Brain microvascular endothelial cell (primary cell): ENCODE data around the gene PIK3AP1.

ENCODE experiments used
- DNase-seq: peaks from one replicate; pipeline ENCODE4 v3.0.0-alpha.2; 2020
- H3K27ac ChIP-seq: fragments of 250-450 bp; sonication (Bioruptor Pico); 2 replicates; pipeline ENCODE4 v1.5.1; 2020; ENCODE audit warnings: mild to moderate bottlenecking, moderate library complexity
- H3K27me3 ChIP-seq: fragments of 250-450 bp; sonication (Bioruptor Pico); replicated peaks from 2 replicates; pipeline ENCODE4 v1.5.1; 2020; ENCODE audit warnings: mild to moderate bottlenecking
- H3K36me3 ChIP-seq: fragments of 250-450 bp; sonication (Bioruptor Pico); replicated peaks from 2 replicates; pipeline ENCODE4 v1.5.1; 2020; ENCODE audit warnings: mild to moderate bottlenecking
- H3K4me3 ChIP-seq: 2 replicates; pipeline ENCODE4 v1.5.1; 2011; ENCODE audit warnings: low read depth, mild to moderate bottlenecking, control low read depth, low read length, moderate library complexity
- in situ Hi-C: cut with HindIII; loops from 2 replicates; pipeline ENCODE4 v1.10.0; 2017; ENCODE audit warnings: low sequenced_read_pairs, low pct_ligation_motif_present
- TF ChIP-seq, protein P1 (sequence below): IDR thresholded peaks from 2 replicates; pipeline ENCODE4 v1.5.1; 2011; ENCODE audit warnings: low read depth, mild to moderate bottlenecking, moderate library complexity, low read length, control low read depth, inconsistent platforms; ENCODE audit errors: missing control alignments

The PIK3AP1 gene

DNA sequence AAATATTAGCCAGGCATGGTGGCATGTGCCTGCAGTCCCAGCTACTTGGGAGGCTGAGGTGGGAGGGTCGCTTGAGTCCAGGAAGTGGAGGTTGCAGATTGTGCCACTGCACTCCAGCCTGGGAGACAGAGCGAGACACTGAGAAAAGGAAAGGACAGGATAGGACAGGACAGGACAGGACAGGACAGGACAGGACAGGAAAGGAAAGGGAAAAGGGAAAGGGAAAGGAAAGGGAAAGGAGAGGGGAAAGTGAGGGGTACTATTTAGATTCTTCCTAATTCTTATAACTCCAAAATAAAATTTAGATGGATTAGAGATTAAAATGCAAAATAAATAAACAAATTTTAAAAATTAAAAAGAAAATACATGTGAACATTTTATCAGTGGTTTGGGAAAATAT is 58.7 kb downstream of the PIK3AP1 start:
- in situ Hi-C loops, result no loop called here
- Histone ChIP-seq H3K27me3 (no peaks in the 10 kb centered on the region), H3K4me3 (no peak overlapping the region), H3K27ac (no peak overlapping the region), H3K36me3 (no peaks in the 10 kb centered on the region)
- DNase-seq, result no peak
- TF ChIP-seq, protein P1, sequence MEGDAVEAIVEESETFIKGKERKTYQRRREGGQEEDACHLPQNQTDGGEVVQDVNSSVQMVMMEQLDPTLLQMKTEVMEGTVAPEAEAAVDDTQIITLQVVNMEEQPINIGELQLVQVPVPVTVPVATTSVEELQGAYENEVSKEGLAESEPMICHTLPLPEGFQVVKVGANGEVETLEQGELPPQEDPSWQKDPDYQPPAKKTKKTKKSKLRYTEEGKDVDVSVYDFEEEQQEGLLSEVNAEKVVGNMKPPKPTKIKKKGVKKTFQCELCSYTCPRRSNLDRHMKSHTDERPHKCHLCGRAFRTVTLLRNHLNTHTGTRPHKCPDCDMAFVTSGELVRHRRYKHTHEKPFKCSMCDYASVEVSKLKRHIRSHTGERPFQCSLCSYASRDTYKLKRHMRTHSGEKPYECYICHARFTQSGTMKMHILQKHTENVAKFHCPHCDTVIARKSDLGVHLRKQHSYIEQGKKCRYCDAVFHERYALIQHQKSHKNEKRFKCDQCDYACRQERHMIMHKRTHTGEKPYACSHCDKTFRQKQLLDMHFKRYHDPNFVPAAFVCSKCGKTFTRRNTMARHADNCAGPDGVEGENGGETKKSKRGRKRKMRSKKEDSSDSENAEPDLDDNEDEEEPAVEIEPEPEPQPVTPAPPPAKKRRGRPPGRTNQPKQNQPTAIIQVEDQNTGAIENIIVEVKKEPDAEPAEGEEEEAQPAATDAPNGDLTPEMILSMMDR, result no peak

DNA sequence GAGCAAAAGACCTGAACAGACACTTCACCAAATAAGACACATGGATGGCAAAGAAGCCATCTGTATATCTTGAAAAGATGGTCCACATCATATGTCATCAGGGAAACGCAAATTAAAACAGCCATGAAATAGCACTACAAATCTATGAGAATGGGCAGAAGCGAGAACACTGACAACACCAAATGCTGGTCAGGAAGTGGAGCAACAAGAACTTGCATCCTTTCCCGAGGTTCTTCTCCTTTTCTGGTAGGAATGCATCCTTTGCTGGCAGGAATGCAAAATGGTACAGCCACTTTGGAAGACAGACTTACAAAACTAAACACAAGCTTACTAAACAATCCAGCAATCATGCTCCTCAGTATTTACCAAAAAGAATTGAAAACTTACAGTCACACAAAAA is 60.0 kb downstream of the PIK3AP1 start:
- no peaks in the 10 kb centered on the region for H3K36me3 ChIP-seq
- TF ChIP-seq, protein P1, result no peak
- DNase-seq, result no peak
- no peak overlapping the region for H3K27ac ChIP-seq
- in situ Hi-C loops, result no loop called here
- no peaks in the 10 kb centered on the region for H3K27me3 ChIP-seq
- H3K4me3 ChIP-seq, result no peak overlapping the region

DNA sequence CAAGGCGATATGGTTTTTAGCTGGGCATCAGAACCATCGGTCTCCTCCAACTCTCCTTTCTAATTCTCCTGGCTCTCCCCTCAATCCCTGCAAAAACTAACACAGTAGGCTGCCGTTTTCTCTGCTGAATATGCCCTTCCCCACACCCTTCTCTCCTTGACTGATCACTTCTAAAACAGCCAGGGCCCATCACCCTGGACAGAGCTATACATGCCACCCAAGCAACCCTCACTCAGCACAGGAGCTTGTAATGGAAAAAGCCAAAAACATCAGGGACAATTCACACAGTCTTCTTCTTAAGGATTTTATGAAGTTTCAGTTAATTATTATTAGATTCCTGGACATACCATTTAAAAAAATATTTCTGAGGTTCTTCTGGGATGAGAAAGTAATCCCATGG is 61.5 kb downstream of the PIK3AP1 start:
- in situ Hi-C loops, result no loop called here

DNA sequence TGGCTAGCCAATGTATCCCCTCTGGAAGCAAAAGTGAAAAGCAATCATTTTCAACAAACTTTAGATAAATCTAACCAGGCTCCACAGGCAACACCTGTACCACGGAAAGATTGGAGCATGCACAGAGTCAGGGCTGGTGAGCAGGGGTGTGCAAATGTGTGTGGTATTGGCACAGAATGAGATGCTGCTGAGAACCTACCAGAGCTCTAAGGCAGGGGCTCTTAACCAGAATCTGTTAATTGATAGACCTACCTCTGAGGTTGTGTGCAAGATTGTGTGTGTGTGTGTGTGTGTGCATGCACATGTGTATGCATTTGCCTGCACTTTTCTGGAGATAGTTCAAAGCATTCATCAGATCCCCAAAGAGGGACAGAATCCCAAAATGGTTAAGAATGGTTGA is 62.9 kb downstream of the PIK3AP1 start:
- TF ChIP-seq, protein P1, result no peak
- no peak for DNase-seq
- no peak overlapping the region for H3K27ac ChIP-seq
- in situ Hi-C loops, result no loop called here
- no peak overlapping the region for H3K4me3 ChIP-seq
- H3K36me3 ChIP-seq, result no peaks in the 10 kb centered on the region
- H3K27me3 ChIP-seq, result no peaks in the 10 kb centered on the region

More for the DNA sequence above, 61.5 kb downstream of the PIK3AP1 start:
- TF ChIP-seq, protein P1, result no peak
- Histone ChIP-seq H3K27ac (no peak overlapping the region), H3K36me3 (no peaks in the 10 kb centered on the region), H3K4me3 (no peak overlapping the region), H3K27me3 (no peaks in the 10 kb centered on the region)
- DNase-seq, result no peak

DNA sequence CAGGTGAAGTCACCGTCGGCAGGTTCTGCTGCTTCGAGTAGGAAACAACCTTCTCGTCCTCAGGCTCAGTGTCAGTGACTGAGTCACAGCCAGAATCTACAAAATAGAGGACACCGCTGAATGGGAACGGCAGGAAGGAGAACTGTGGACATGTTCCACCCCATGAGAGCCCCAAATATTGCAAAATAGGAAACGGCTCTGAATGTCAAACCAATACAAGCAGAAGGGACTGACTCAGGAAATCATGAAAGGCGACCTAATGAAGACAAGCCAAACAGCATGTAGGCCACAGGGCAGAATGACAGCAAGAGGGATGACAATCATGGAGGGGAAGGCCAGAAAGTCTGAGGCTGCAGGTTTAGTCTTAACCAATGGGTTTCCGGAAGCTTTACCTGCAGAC is 63.5 kb downstream of the PIK3AP1 start:
- H3K27me3 ChIP-seq, result no peaks in the 10 kb centered on the region
- H3K27ac ChIP-seq, result no peak overlapping the region
- H3K4me3 ChIP-seq, result no peak overlapping the region
- in situ Hi-C loops, result no loop called here
- no peak for DNase-seq
- TF ChIP-seq, protein P1, result no peak
- no peaks in the 10 kb centered on the region for H3K36me3 ChIP-seq

DNA sequence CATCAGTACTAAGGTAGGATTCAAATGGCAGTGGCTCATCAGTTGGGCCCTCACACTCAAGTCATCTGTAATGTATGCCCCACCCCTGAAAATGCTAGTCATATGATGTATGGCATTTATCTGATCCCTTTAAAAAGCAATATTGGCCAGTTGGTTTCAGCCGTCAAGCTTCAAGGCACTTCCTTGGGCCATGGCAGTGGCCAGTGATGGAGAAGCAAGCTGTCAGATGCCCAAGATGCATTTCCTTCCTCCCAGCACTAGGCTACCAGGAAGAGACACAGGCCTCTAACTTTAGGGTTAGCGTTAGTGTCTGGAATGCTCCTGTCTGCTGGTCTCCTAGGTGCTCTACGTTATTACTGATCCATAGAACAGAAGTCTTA is 64.1 kb downstream of the PIK3AP1 start:
- DNase-seq, result no peak
- TF ChIP-seq, protein P1, result no peak
- Histone ChIP-seq H3K27me3 (no peaks in the 10 kb centered on the region), H3K27ac (no peak overlapping the region), H3K4me3 (no peak overlapping the region), H3K36me3 (no peaks in the 10 kb centered on the region)
- in situ Hi-C loops, result no loop called here
